H4 (cell line): ENCODE data around the gene DNAJC7. TPM values are rescaled to one million over a fixed set of nuclear protein-coding genes. Genes with fewer than 3 reads are reported as not detected.
"Not testable (repeated sequence)": the region's sequence is repeated elsewhere in the genome, so short reads cannot be mapped to it uniquely, and the experiment has no call there.

Source experiments
- DNase-seq: peaks from one replicate; pipeline ENCODE4 v3.0.0-alpha.2; 2015; ENCODE audit warnings: low spot score
- total RNA-seq: library from RNA; depleted of rRNA; stranded (reverse); fragments of >200 nt; shearing (Covaris generic); gene quantifications from 2 replicates; pipeline ENCODE4 v1.2.3, GENCODE V29; 2014

Gene DNAJC7
- total RNA-seq, 1 experiment from 2014 or later, result 86.7 TPM

- no peak for DNase-seq
These were observed 6.2 kb downstream of the DNAJC7 start for GRCh38 chr17:42010898-42011516.

DNA sequence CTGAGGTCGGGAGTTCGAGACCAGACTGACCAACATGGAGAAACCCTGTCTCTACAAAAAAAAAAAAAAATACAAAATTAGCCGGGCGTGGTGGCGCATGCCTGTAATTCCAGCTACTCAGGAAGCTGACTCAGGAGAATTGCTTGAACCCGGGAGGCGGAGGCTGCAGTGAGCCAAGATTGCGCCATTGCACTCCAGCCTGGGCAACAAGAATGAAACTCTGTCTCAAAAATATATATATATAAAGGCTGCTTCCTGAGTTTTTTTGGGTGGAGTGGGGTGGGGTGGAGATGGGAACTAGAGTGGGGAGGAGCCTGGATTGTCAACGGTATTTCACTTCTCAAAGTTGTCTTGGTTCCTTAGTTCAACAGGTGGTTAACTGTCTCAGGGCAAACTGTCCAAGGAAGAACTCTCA is 7.0 kb downstream of the DNAJC7 start:
- not testable (repeated sequence) for DNase-seq

- DNase-seq, result no peak
These were observed 8.1 kb downstream of the DNAJC7 start for GRCh38 chr17:42009170-42009569.

GRCh38 chr17:42005166-42005565 is 12.1 kb downstream of the DNAJC7 start:
- DNase-seq, result no peak

- no peak for DNase-seq
These were observed 14.4 kb downstream of the DNAJC7 start for GRCh38 chr17:42002792-42003301.

- DNase-seq, result no peak
These were observed 15.0 kb downstream of the DNAJC7 start for GRCh38 chr17:42002175-42002791.

DNA sequence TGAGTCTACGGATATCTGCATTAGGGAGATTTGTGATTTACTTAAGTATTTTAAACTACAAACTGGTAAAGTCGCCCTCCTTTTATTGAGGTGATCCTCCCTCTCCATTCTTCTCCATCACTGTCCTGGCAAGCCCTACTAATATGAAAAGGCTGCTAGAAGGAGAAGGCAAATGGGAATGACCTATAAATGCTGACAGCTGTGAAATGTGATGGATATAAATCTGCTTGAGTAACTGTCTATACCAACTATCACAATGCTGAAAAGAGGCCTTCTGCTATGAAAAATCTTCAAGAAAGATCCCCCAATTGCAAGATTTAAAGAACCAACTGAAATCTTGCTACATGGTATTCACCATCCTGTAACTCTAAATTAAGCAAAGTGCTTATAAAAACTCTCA is 15.5 kb downstream of the DNAJC7 start:
- no peak for DNase-seq

DNA sequence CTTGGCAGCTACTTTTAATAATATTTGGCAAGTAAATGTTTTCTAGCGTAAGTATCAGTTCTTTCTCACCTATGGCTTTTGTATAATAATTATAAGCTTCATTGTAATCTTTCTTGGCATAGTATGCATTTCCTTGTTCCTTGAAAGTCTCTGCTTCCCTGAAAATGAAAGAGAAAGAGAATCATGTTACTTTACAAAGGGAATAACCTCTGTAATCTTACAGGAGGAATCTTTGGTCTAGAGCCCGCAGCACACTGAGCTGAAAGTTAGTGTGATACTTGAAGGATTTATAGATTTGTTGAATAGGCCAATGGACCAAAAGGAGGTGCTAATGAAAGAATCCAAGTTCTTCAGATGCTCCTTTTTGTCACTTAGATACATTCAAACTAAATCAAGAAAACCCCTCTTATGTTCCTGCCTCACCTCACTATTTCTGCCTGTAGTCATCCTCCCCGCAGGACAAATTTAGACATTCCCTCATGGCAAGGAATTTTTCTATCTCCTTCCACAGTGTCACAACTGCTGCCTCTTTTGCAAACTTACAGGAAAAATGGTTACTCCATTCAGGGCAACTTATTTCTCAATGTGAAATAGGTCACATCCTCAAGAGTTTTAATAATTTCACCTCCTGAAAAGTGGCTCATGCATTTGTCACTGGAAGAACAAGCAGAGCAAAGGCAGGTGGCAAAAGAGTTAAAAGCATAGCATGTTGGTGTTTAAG is 16.7 kb downstream of the DNAJC7 start:
- DNase-seq, result no peak

DNA sequence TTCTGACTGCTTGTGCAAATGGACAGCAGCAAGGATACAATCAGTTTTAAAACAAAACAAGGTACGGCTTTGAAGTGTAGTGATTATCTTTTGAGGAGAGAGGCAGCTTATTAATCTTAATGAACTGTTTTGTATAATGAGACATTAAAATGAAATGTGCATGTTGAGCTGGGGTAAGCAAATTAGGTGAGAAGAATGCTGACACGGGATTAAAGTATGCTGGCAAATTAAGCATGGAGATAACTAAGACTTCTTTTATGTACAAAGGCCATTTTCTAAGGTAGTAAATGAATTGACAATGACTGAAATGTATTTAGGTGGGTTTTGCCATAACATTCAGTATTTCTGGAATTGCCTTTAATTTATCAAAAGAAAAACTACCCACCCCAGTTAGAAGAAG is 18.7 kb downstream of the DNAJC7 start:
- DNase-seq, result no peak

DNA sequence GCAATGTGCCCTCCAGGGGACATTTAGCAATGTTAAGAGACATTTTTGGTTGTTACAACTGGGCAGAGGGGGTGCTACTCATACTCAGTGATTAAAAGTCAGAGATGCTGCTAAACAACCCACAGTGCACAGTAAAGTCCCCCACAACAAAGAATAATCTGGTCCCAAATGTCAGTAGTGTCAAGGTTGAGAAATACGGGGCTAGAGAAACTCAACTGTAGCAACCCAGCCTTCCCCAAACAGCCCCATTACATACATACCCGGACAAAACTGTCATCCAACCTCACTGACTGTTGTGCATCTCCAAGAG is 20.4 kb downstream of the DNAJC7 start:
- no peak for DNase-seq

DNA sequence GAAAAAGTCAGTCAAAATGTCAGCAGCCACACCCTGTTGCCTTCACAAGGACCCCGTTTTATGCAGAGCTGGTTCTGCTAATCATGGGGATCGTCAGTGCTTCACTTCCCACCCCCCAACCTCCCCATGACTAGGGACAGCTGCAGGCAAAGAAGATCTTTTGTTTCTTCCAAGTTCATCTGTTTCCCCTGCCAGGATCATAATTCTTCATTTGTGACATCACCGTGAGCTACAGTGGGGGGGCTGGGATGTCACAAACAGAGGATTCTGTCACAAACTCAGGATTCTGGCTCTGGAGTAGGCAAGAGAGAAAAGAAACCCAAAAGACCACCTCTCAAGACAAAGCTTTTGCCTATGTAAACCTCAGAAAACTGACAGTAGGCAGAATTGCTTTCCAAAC is 24.7 kb downstream of the DNAJC7 start:
- no peak for DNase-seq

GRCh38 chr17:41989702-41990419 is 27.4 kb downstream of the DNAJC7 start:
- no peak for DNase-seq

- no peak for DNase-seq
These were observed 28.8 kb downstream of the DNAJC7 start for GRCh38 chr17:41988418-41988817.

- DNase-seq, result no peak
These were observed 29.6 kb downstream of the DNAJC7 start for GRCh38 chr17:41987642-41988041.

GRCh38 chr17:41986634-41987033 is 30.6 kb downstream of the DNAJC7 start:
- DNase-seq, result no peak

GRCh38 chr17:41985919-41986318 is 31.3 kb downstream of the DNAJC7 start:
- no peak for DNase-seq

GRCh38 chr17:41984454-41984853 is 32.8 kb downstream of the DNAJC7 start:
- no peak for DNase-seq

DNA sequence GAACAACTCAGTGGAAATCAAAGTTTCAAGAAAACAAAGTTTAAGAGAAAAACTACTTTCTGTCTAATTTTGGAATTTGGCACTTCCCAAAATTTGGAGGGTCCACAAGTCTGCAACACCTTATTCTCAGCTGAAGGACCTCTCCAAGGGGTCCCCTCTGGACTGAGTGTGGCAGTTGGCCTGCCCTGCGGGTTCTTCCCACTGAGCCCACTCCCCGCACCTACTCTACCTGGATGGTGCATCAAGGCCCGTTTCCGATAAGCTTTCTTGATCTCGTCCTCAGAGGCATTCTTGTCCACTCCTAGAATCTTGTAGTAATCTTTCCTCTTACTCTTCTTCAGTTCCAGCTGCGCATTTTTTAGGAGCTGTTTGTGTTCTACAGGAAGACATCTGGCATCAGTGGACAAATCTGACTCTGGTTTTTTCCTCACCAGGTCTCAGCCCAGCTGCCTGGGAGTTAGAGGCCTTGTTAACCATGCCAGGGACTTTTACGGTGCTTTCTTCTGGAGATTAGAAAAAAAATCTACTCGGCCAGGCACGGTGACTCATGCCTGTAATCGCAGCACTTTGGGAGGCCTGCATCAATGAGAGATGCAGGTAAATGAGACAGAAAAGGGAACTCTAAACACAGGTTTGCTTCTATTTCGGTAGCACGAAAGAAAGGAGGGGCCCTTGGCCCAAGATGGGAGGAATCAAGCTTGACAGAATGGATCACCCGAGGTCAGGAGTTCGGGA is 35.0 kb downstream of the DNAJC7 start:
- DNase-seq, result no peak

DNA sequence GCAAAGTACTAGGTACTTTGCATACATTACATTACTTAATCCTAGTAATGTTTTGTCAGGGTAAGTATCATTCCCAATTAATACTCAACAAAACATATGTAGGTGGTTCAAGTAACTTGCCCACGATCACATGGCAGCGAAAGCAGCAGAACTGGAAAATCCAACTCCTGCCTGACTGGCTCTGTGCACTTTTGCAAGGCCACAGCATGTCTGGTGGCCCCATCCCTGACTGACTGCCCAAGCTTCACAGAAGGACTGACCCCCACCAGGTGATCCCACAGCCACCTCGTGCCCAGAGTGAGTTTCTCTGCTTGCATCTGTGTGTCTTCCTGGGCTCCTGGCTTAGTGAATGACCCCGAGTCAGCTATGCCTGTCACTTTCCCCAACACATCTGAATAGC is 39.2 kb downstream of the DNAJC7 start:
- DNase-seq, result no peak

- no peak for DNase-seq
These were observed 41.0 kb downstream of the DNAJC7 start for GRCh38 chr17:41976142-41976768.
